Stimulated activated CD4-positive, alpha-beta T cell treated with anti-CD3 and anti-CD28 coated beads, Interleukin-4, amount 100 ng/mL, for 1 hour (primary cell): Measurements from ENCODE around the gene INO80B.
"Not testable (repeated sequence)": the region's sequence is repeated elsewhere in the genome, so short reads cannot be mapped to it uniquely, and the experiment has no call there.

ENCODE experiments used
- DNase-seq: peaks from one replicate; pipeline ENCODE4 v3.0.0-alpha.2; 2020

The INO80B gene

DNA sequence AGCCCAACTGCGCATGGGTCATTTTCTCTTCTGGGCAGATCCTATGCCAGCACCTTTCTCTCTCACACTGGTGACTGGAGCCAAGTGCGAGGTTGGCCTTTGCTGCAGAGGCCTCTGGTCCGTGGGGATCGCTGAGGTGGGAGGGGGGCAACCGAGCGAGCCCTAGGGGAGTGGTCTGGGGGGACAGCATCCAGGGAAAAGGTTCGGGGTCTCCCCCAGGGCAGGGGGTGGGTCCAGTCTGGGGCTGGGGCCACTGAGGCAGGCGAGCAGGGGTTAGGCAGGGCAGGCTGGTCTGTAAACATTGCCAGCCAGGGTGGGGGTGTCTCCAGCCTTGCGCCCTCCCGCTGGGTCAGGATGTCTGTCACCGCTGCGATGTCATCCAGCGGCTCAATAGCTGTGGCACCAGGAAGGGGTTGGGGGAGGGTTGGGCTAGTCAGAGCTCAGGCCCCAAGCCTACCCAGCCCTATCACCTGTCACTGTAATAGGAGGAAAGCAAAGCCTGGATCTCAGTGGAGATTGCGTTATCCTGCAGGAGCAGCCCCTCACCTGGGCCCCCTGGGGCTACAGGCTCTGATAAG, 28.6 kb upstream of the INO80B start:
- DNase-seq = no peak

DNA sequence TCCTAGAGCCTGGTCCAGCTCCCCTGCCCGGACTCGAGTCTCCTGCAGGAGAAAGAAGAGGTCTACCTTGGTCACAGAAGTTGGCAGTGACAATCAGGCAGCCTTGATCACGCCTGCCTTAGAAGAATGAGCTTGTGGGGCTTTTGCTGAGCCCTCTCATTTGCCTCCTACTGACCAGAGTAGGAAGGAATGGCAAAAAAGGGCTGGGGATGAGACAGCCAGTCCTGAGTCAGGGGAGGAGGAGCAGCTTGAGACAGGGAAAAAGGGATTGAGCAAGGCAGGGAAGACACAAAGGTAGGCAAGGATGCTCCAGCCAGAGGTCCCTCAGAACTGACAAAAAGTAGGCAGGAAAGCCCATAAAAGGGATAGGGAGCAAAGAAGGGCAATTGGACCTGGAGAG, 27.3 kb upstream of the INO80B start:
- DNase-seq = no peak

DNA sequence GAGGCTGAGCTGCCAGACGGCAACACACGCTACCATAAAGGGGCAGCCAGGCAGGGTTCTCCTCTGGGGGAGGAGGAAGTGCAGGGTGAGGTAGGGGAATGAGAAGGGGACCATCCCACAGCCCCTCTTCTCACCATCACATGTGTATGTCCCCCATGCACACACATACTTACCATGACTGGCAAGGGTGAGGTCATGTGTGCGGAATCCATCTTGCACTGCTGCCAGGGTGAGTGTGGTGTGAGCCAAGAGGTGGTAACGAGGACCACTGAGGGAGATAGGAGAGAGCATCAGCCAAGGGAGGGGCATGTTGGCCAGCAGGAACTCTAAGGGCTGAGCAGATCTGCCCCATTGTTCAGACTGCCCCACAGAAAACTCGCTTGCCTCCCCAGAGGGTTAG, 26.2 kb upstream of the INO80B start:
- no peak for DNase-seq

DNA sequence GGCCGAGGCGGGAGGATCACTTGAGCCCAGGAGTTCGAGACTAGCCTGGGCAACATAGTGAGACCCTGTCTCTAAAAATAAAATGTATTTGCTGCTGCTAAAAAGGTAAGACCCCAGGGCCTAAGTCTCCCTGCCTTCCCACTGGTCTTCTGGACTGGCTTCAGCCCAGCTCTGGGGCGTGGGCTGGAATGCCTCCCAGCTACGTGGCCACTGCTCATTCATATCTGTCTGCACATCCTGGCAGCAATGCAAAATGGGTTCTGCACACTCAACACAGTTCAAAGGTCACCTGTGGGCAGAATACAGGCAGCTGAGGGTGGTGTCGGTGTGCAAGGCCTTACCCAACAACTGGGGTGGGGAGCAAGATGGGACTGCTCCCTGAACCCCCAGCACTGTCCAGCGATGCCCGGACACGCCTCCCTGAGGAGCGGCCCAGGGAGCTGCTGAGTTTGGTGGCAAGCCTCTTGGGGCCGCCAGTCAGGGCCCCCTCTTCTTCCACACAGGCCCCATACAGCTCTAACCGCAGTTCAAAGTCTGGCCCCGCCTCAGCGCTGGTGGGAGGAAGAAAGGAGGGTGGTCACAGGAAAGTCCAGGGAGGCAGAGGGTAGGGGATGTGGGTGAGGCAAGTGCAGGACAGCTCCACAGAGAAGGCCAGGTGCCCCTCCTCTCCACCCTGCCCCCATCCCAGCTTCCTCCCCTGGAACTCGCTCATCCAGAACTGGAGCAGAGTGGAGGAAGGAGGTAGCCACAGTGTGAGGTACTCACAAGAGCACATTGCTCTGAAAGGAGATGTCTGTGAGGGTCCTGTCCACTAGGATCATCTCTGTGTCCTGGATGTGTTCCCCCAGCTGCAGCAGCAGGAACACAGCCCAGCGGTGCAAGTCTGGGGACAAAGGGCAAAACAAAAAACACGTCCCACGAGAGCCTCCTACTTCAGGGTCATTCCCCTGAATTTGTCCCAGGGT, 25.1 kb upstream of the INO80B start:
- no peak for DNase-seq

DNA sequence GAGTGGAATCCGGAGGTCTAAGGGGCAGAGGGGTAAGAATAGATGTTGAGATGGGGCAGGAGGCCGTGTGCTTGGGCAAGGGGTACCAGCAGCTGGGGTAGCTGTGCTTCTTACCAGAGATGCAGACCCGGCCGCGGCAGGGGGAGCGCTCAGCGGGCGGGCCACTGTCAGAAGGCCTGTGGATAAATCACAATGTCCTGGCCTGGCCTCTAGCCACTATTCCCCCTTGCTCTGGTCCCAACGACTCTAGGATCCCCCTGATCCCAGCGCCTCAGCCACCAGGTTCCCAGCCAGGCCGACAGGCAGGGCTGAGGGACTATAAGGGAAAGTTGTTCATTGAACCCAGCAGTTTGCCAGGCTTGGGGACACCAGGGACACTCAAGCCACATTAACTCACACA, 24.4 kb upstream of the INO80B start:
- DNase-seq = no peak

DNA sequence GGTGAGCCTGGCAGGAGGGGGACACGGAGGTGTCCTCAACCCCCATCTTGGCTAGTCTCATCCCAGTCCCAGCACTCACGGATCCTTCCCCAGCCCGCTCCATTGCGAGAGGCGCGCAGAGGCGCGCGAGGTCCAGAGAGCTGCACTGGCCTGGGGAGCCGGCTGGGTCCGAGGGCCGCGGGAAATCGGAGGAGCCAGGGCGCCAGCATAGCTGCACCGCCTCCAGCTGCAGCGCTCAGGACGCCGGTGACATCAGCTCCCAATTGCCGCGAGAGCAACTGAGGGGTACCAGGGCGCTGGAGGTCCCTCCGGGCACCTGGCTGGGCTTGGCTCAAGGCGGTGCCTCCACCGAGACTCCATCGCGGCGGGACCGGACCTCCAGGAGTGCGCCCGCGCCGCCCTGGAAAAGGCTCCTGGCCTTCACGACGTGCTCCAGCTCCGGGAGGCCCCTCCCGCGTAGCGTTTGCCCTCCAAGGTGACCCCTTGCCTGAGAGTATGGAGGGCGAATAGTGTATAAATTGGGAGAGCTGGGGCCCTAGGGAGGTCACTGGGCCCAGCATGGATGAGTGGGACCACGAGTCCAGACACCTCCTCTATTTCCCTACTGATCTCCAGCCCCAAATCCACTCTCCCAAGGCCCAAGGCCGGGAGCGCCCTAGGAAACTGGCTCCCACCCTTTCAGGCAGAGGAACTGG, 18.6 kb upstream of the INO80B start:
- no peak for DNase-seq

DNA sequence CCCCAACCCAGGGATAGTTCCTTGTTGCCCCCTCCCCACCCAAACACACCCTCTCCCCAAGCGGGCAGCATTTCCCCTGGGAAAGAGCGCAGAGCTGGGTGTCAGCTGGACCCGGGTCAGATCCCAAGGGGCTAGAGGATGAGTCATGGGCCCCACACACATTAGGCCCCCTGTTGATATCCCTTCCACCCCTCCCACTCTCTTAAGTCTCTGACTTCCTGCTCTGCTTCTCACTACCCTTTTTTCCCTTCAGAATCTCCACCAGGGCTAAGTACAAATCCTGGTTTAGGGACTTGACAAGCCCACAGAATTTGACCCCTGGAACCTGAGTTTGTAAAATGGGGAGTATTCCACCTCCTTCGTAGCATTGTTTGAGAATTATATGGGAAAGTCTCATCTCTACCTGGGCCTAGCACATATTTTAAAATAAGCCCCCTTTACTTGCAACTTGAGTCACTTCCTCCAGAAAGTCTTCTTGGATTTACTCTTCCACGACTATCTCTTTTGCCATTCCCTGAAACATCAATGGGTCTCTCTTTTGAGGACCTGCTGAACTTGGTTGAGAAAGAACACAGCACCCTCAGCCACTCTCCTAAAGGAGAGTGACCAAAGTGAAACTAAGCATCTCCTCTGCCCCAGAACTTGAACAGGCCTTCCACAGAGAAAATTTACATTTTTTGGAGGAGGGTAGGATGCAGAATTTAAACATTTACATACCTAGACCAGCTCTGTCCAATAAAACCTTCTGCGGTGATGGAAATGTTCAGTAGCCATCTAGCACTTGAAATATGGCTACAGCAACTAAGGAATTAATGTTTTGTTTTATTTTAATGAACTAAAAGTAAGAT, 17.8 kb upstream of the INO80B start:
- no peak for DNase-seq

DNA sequence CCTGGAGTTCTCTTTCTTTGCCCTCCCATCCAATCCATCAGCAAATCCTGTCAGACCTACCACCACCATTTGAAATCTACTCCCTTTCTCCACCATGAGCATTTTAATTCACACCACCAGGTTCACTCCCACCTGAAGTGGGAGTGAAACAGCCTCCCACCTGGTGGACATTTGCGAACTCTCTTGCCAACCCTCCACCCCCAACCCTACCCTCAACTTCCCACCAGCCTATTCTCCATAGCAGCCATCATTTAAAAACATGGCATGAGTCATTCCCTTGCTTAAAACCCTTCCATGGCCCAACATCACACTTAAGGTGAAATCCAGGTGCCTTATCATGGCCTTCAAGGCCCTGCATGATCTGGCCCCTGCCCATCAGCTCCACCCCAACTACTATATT, 16.6 kb upstream of the INO80B start:
- no peak for DNase-seq

DNA sequence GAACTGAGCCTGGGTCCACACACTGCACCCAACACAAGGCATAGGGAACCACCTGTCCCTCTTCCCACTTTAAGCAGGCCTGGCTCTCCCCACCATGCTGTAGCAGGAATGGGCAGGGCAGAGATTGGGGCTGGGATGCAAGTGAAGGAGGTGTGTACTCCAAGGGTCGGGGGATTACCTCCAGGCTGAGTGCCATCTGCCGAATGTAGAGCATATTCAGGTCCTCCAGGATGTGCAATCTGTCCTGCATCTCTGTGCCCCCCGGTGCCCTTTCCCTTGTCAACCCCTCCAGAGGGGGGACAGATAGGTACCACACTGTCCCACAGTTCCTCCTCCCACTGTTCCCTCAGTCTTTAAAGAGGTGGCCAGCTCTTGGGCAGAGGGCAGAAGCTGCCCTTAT, 15.5 kb upstream of the INO80B start:
- no peak for DNase-seq

DNA sequence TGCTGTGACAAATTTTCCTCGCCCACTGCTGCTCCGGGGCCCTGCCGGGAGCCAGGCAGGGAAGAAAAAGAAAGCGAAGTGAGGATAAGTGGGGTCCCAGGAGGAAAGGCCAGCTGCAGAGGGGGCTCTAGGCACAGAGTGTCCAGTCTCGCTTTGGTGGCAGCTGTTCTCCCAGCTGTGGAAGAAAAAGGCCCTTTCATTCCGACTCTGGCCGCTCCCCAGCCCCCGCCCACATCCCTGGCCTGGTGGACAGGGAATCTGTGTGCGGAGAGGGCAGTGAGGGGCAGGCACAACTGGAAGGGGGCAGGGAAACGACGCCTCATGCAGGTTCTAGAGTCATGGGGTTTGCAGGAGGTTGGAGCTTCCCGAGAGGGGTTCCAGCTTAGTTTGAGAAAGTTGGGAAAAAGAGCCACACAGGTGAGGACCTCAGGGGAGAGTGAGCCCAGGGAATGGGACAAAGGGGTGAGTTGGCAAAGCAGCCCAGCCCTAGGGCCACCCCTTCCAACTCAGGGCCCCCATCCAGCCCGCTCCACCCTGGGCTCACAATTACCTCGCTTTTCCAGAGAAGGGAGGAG, 15.0 kb upstream of the INO80B start:
- DNase-seq = no peak

DNA sequence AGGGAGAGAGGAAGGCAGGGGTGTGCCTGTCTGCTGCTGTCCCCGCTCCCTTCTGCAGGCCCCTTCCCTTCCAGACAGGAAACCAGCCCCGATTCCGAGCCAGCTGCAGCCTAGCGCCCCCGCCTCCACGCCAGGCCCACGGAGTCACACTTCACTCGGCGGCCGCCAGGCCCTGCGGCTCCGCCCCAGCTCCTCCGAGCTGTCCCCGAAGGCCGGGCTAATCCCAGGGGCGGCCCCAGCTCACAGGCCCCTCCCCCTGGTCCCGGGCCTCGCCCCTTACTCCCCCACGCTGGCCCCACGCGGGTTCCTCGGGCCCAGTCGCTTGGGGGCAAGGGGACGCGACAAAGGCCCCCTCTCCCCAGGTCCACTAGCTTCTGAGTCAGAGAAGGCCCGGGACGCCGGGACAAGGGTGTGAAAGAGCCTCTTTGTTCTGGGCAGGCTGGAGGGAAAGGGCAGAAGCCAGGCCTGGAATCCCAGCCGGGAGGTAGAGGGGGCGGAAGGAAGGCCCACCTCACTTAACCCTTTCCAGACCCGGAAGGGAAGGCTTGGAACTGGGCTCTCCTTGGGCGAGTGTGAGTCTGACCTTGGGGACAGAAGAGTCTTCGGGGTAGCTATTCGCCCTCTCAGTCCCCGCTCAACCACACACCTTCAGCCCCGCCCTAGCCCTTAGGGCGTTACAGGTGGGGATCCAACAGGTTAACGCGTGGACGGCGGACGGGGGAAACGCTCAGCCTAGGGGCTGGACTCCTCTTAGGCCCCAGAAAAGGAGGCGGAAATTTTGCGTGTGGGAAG, 14.3 kb upstream of the INO80B start:
- peak; percentile 51 for DNase-seq

DNA sequence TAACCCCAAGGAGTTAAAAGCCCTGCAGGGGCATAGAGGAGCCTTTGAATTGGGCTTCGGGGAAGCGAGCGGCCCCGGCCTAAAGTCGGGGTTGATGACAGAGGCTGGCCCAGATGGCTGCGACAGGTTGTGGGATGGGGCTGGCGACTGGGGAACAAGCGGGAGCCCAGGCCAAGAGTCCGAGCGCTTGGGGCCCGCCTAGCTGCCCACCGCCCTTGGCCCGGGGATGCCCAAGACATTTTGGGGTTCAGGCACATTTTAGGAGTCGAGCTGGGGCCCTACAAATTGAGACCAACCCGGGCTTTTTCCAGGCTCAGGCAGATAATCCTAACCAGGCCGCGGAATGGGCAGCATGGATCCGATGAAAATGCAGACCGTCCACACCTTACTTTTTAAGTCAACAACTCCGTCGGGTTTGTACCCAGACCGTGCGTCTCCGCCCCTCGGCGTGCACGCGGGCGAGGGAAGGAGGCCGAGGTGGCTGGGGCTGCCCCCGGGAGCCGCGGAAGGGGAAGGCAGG, 13.7 kb upstream of the INO80B start:
- no peak for DNase-seq

DNA sequence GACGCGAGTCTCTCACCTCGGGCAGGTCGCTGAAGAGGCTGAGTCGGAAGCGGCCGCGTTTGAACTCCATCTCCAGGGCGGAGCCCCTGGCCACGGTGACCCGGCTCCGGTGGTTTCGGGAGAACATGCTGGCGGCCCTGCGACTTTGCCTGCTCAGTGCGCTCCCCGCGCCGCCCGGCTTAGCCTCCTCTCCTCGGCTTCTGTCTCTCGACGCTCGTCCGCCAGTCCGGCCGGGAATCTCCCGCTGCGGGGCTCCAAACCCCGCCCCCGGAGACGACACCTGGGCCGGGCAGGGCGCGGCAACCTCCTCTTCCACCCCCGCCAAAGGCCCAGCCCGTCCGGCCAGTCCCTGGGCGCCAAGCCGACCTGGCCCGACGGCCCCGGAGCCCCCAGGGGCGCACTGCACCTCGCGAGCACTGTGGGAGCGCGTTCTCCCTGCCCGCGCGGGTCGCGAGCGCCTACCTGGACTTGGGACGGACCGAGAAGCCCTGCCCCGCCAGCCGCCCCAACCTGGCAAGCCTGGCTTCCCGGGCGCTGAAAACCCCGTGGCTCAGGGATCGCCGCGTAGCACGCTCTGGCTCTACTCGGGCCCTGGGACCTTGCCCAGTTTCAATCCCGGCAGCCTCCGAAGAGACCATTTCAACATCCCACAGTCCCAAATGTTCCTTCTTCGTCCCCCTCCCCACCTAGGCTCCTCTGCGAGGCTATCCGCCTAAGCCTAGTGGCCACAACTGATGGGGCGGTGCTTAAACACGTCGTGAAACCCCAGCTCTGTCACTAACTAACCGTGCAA, 13.0 kb upstream of the INO80B start, which contains the start of gene RTKN:
RTKN (minus strand) TSS at position 248 of the 793 bp plus-strand sequence; CDS start at position 127, 121 bp downstream.
- DNase-seq = peak; percentile 43

DNA sequence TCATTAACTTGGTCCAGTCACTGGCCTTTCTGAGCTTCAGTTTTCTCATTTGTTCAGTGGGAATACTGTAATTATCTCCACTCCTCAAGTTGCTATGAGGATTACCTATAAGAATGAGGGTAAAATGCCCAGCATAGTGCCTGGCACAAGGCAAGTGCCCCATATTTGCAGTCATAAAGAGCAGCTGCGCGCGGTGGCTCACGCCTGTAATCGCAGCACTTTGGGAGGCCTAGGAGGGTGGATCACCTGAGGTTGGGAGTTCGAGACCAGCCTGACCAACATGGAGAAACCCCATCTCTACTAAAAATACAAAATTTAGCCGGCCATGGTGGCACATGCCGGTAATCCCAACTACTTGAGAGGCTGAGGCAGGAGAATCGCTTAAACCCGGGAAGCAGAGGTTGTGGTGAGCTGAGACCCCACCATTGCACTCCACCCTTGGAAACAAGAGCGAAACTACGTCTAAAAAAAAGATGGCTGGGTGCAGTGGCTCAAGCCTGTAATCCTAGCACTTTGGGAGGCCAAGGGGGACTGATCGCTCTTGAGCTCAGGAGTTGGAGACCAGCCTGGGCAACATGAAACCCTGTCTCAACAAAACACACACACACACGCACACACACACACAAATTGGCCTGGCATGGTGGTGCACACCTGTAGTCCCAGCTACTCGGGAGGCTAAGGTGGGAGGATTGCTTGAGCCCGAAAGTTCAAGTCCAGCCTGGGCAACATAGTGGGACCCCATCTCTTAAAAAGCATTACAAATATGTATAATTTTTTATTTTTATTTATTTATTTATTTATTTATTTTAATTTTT, 12.2 kb upstream of the INO80B start:
- DNase-seq = not testable (repeated sequence)

DNA sequence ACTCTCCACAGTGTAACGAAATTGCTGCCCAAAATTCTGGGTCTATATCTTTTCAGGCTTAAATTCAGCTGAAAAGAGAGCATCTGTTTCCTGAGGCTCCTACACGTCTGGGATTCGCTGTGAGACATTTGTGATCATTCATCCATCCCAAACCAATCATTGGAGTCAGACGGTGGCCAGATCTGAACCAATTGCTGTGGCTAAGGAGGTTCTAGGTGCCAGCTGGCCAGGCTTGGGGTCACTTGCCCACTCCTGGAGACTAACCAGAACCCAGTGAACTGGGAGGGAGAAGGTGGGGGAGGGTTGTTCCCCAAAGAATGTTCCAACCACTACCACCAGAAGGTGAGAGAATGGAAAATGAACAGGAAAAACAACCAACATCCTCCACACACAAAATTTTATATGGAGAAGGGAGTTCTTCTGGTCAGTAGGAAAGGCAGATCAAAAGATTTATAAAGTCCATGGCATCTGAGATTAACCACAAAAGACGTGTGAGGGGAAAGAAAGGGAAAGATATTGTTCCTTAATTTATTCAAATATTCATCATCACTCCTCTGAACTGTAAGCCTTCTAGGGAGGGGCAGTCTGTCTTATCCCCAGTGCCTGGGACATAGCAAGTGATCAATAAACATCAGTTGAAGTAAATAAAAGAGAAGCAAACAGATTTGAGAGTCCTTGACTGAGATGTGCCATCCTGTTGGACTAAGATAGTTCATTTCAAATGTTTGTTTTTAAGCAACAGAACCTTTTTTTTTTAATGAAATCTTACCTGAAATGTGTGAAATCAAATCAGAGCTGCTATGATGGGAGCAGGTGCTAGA, 10.2 kb upstream of the INO80B start:
- no peak for DNase-seq

DNA sequence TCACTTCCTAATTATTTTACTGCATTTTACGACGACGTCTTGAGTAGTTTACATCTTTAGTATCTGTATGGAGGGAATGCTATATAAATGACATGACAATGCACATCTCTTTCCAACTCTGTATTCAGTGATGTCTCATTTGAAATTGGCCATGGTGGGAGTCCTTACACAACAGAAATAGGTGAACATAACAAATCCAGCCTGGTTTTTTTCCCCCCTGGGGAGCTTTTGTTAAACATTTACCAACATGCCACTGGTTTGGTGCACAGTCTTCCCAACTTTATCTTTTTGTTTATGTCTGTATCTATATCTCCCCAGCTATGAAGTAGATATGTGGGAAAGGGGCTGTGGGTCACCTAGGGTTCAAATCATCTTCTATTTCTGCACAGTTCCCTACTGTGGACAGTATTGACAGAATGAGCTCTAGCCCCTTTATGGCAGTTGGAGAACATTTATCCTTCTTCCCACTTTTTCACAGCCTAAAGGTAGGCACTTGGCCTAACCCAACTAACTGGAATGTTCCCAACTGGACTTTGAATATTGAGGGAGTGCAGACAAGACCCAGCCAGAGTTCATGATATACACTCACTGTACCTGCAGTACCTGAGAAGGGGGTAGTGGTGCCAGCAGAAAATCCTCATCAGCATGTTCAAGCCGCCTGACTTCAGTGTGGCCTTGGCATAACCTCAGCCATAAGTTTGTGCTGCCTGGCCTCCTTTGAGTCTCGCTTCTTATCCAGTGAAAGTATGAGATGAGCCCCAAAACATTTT, 7.5 kb upstream of the INO80B start:
- no peak for DNase-seq

DNA sequence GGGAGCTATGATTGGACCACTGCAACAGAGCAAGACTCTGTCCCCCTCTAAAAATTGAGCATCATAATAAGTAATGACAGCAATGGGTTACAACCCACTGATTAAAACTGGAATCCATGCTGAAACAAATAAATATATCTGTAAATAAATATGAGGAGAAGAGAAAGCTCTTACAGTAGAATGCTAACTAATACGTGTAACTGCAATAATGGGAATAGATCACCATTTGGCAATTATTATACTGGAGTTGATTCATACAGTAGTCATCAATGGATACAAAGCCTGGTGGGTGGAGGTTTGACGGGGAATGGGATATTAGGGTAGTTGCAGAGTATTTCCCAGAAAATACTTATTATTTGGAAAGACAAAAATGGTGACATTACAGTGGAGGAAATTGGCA, 6.1 kb upstream of the INO80B start:
- no peak for DNase-seq
